GM12878 (cell line): ENCODE measurements around the gene IBA57. TPM values are rescaled to one million over a fixed set of nuclear protein-coding genes. Genes with fewer than 3 reads are reported as not detected.

Experiments
- ATAC-seq: fragments of 200-7000 bp; cut with Tn5 transposase; 3 replicates; pipeline ENCODE4 v1.9.1; 2020; ENCODE audit warnings: mild to moderate bottlenecking, moderate library complexity
- BruUV-seq: library from RNA; stranded (reverse); fragments of 400-500 nt; replicated peaks from 2 replicates; lab custom pipeline; 2021; lab: Mats Ljungman, UMichigan
- CTCF ChIA-PET: fragments of 300-600 bp; sonication (Branson Sonifier 250); formaldehyde crosslinking; extraction: SDS; loops from one replicate; lab custom pipeline; 2021; ENCODE audit warnings: inconsistent platforms; lab: Yijun Ruan, JAX
- POLR2A ChIA-PET: fragments of 350-600 bp; formaldehyde crosslinking; extraction: SDS; loops from one replicate; lab custom pipeline; 2021; ENCODE audit warnings: inconsistent platforms; lab: Charles Lee
- RAD21 ChIA-PET: fragments of 300-600 bp; sonication (Branson Sonifier 250); formaldehyde crosslinking; loops from one replicate; lab custom pipeline; 2023; ENCODE audit warnings: antibody characterized with exemption; ENCODE audit not compliant: unreplicated experiment; lab: Charles Lee
- SMC1A ChIA-PET: fragments of 300-600 bp; sonication (Branson Sonifier 250); formaldehyde crosslinking; loops from one replicate; lab custom pipeline; 2023; ENCODE audit not compliant: unreplicated experiment, uncharacterized antibody; lab: Charles Lee
- DNase-seq: peaks from one replicate; pipeline ENCODE4 v3.0.0-alpha.2; 2011; ENCODE audit warnings: low read depth, low spot score
- FAIRE-seq: peaks from 3 replicates; lab custom pipeline; 2011; peaks lifted over from hg19 to GRCh38; lab: Jason Lieb, UNC
- H2AFZ ChIP-seq: 2 replicates; pipeline ENCODE4 v1.6.0; 2011; ENCODE audit warnings: low read depth, low read length, control low read depth; ENCODE audit not compliant: control insufficient read depth
- H3K27ac ChIP-seq: 2 replicates; pipeline ENCODE4 v1.5.1; 2011; ENCODE audit warnings: control low read depth; ENCODE audit not compliant: control insufficient read depth, insufficient read depth
- H3K27me3 ChIP-seq, 2 experiments: replicated peaks in 1 of 2; 2 replicates each; pipeline versions ENCODE4 v1.6.0 to v1.6.1; 2011; ENCODE audit warnings: low read length in 1 of 2; ENCODE audit not compliant: control insufficient read depth in 2 of 2, insufficient read depth in 2 of 2
- H3K36me3 ChIP-seq, 2 experiments: 2 replicates each; pipeline ENCODE4 v1.5.1; 2011; ENCODE audit warnings: low read length in 1 of 2; ENCODE audit not compliant: control insufficient read depth in 2 of 2, insufficient read depth in 2 of 2
- H3K4me1 ChIP-seq: 2 replicates; pipeline ENCODE4 v1.6.1; 2011; ENCODE audit warnings: mild to moderate bottlenecking, low read length, moderate library complexity, mixed read lengths; ENCODE audit not compliant: control insufficient read depth, insufficient read depth
- H3K4me2 ChIP-seq: 2 replicates; pipeline ENCODE4 v1.6.0; 2011; ENCODE audit warnings: control low read depth; ENCODE audit not compliant: control insufficient read depth, insufficient read depth
- H3K4me3 ChIP-seq: fragments of 200-600 bp; sonication (generic); 2 replicates; pipeline ENCODE4 v1.5.1; 2016
- H3K79me2 ChIP-seq: 2 replicates; pipeline ENCODE4 v1.6.0; 2011; ENCODE audit warnings: low read length; ENCODE audit not compliant: control insufficient read depth, insufficient read depth
- H3K9ac ChIP-seq: 2 replicates; pipeline ENCODE4 v1.8.0; 2011; ENCODE audit warnings: low read length, control low read depth, mixed read lengths; ENCODE audit not compliant: control insufficient read depth, insufficient read depth
- H3K9me3 ChIP-seq: replicated peaks from 3 replicates; pipeline ENCODE4 v1.5.1; 2011; ENCODE audit warnings: mild to moderate bottlenecking, low read length; ENCODE audit not compliant: control insufficient read depth, insufficient read depth
- H4K20me1 ChIP-seq: 2 replicates; pipeline ENCODE4 v1.6.0; 2011; ENCODE audit not compliant: control insufficient read depth, insufficient read depth
- ASH2L ChIP-seq: fragments of 300-600, 200-600 bp; sonication (generic); IDR thresholded peaks from 2 replicates; pipeline ENCODE4 v1.6.1; 2017; ENCODE audit warnings: low read depth, mild to moderate bottlenecking, borderline replicate concordance
- BHLHE40 ChIP-seq, 2 experiments: fragments of 450-650 bp in 1 of 2; IDR thresholded peaks; 2 replicates each; pipeline ENCODE4 v1.6.1; 2011 to 2017; ENCODE audit warnings: low read depth in 2 of 2, borderline replicate concordance in 1 of 2, improper control_type of control experiment in 1 of 2, low read length in 1 of 2, mild to moderate bottlenecking in 1 of 2
- HDAC6 ChIP-seq: fragments of 200-600 bp; sonication (generic); IDR thresholded peaks from one replicate; pipeline ENCODE4 v1.8.0; 2017; ENCODE audit warnings: antibody characterized with exemption; ENCODE audit not compliant: unreplicated experiment
- KDM1A ChIP-seq: fragments of 200-600 bp; sonication (generic); IDR thresholded peaks from 2 replicates; pipeline ENCODE4 v1.6.1; 2016; ENCODE audit warnings: borderline replicate concordance
- LARP7 ChIP-seq: fragments of 450-650 bp; IDR thresholded peaks from 2 replicates; pipeline ENCODE4 v1.6.1; 2017; ENCODE audit warnings: mild to moderate bottlenecking
- NFIC ChIP-seq: IDR thresholded peaks from 2 replicates; pipeline ENCODE4 v1.6.1; 2012; ENCODE audit warnings: low read depth, mild to moderate bottlenecking, inconsistent platforms, low read length, moderate library complexity
- NR2C2 ChIP-seq: IDR thresholded peaks from 2 replicates; pipeline ENCODE4 v1.6.1; 2011; ENCODE audit warnings: borderline replicate concordance, low read depth; ENCODE audit not compliant: control insufficient read depth, insufficient read length
- RAD51 ChIP-seq: fragments of 450-650 bp; IDR thresholded peaks from 2 replicates; pipeline ENCODE4 v1.6.1; 2016; ENCODE audit warnings: moderate library complexity, mild to moderate bottlenecking, inconsistent platforms
- SMC3 ChIP-seq: IDR thresholded peaks from 2 replicates; pipeline ENCODE4 v1.6.1; 2011; ENCODE audit warnings: low read length, improper control_type of control experiment, borderline replicate concordance
- SRF ChIP-seq, 2 experiments: IDR thresholded peaks; 2 replicates each; pipeline ENCODE4 v1.6.1; 2011; ENCODE audit warnings: low read depth in 2 of 2, low read length in 2 of 2, mild to moderate bottlenecking in 1 of 2, moderate library complexity in 1 of 2
- STAT3 ChIP-seq: IDR thresholded peaks from 2 replicates; pipeline ENCODE4 v1.6.1; 2011; ENCODE audit warnings: low read depth, low read length, improper control_type of control experiment
- TBL1XR1 ChIP-seq: IDR thresholded peaks from 2 replicates; pipeline ENCODE4 v1.6.1; 2012; ENCODE audit warnings: low read depth, low read length, improper control_type of control experiment
- WGBS: methylation state at CpG from one replicate; pipeline ENCODE4 v1.1.6; 2016; ENCODE audit warnings: low lambda C conversion rate; ENCODE audit not compliant: insufficient replicate concordance, insufficient coverage; ENCODE audit errors: missing lambda C conversion rate; 5-methylcytosine and 5-hydroxymethylcytosine counted together
- in situ Hi-C: fragments of 300-500 bp; cut with MboI; formaldehyde crosslinking; loops from 9 replicates; pipeline ENCODE4 v1.14.3; 2018; ENCODE audit warnings: mixed read lengths
- intact Hi-C: fragments of 100-400 bp; cut with micrococcal nuclease; formaldehyde crosslinking; loops from one replicate; pipeline ENCODE4 v1.14.2; 2022; ENCODE audit not compliant: unreplicated experiment
- polyA plus RNA-seq, 11 experiments: library from polyadenylated mRNA; depleted of rRNA in 4 of 11; unstranded in 6 of 11; stranded (reverse) in 5 of 11; fragments of >200 nt; fragmentation: Nextera tagmentation in 4 of 11; fragmentation: Illumina TruSeq in 1 of 11; extraction: Ambion mirVana in 4 of 11; extraction: Trizol in 1 of 11; gene quantifications; 1 replicate in 1 of 11; 2 replicates in 10 of 11; pipeline versions ENCODE4 v1.2.1 to v1.2.3, GENCODE V29; 2011 to 2016; ENCODE audit warnings: inconsistent platforms in 2 of 11, missing spikeins in 2 of 11, low read depth in 1 of 11
- total RNA-seq, 4 experiments: library from RNA; depleted of rRNA in 3 of 4; stranded (reverse); fragments of >200 nt in 3 of 4; fragmentation: Illumina TruSeq in 1 of 4; extraction: Trizol in 1 of 4; gene quantifications; 2 replicates each; pipeline versions ENCODE4 v1.2.1 to v1.2.3, GENCODE V29; 2013 to 2021
- TF ChIP-seq, protein P1 (sequence below): IDR thresholded peaks from 2 replicates; pipeline ENCODE4 v1.6.1; 2011; ENCODE audit warnings: borderline replicate concordance, low read depth, mild to moderate bottlenecking, moderate library complexity, low read length; ENCODE audit not compliant: insufficient read depth, poor library complexity, severe bottlenecking
- TF ChIP-seq, protein P2 (sequence below): IDR thresholded peaks from 2 replicates; pipeline ENCODE4 v1.6.1; 2011; ENCODE audit warnings: borderline replicate concordance, low read depth, mild to moderate bottlenecking, moderate library complexity, mixed read lengths, low read length; ENCODE audit not compliant: insufficient read depth; ENCODE audit errors: extremely low read length
- TF ChIP-seq, protein P3 (sequence below): IDR thresholded peaks from 2 replicates; pipeline ENCODE4 v1.6.1; 2012; ENCODE audit warnings: low read depth, low read length, improper control_type of control experiment
- TF ChIP-seq, protein P4 (sequence below): fragments of 150-350 bp; IDR thresholded peaks from 2 replicates; pipeline ENCODE4 v1.6.1; 2016; ENCODE audit warnings: low read depth, low read length

Gene IBA57
- total and polyA plus RNA-seq, 10 of the 15 experiments (the other 5 are each of a cell fraction or from before 2014, with no cell fraction given), result 0.51 to 8.6 (median 3.7) TPM

DNA sequence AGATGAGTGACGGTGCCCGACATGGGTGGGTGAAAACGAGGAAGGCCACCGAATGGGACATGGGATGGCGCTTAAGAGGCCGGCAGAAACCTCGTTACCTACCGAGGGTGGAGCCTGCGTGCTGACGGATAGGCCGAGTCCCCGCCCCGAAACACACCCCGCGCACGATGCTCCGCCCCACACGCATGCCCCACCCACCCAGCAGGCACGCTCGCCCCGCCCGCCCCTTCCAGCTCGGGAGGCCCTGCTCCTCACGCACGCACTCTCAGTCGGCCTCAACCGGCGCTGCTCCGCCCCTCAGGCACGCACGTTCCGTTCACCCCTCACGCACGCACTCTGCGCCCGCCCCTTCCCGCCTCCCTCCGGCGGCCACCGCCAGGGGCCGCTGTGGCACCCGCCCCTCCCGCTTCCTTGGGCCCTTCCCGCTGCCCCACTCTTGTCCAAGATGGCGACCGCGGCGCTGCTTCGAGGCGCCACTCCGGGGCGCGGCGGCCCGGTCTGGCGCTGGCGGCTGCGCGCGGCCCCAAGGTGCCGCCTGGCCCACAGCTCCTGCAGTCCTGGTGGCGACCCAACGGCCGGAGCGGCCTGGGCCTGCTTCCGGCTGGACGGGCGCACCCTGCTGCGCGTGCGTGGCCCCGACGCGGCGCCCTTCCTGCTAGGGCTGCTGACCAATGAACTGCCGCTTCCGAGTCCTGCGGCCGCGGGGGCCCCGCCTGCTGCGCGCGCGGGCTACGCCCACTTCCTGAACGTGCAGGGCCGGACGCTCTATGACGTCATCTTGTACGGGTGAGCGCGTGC is at the start of gene IBA57 (continued):
- TF ChIP-seq, protein P1, sequence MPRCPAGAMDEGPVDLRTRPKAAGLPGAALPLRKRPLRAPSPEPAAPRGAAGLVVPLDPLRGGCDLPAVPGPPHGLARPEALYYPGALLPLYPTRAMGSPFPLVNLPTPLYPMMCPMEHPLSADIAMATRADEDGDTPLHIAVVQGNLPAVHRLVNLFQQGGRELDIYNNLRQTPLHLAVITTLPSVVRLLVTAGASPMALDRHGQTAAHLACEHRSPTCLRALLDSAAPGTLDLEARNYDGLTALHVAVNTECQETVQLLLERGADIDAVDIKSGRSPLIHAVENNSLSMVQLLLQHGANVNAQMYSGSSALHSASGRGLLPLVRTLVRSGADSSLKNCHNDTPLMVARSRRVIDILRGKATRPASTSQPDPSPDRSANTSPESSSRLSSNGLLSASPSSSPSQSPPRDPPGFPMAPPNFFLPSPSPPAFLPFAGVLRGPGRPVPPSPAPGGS, result peak; percentile 30
- TF ChIP-seq BHLHE40 (IDR thresholded peaks at IDR 0.05; ENCODE audit: borderline replicate concordance in 1 of 2, low read depth in 2 of 2, low read length in 1 of 2) (peak; percentile 96 to 98), STAT3 (no peak)
- TF ChIP-seq, protein P2, sequence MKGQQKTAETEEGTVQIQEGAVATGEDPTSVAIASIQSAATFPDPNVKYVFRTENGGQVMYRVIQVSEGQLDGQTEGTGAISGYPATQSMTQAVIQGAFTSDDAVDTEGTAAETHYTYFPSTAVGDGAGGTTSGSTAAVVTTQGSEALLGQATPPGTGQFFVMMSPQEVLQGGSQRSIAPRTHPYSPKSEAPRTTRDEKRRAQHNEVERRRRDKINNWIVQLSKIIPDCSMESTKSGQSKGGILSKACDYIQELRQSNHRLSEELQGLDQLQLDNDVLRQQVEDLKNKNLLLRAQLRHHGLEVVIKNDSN, result peak; percentile 2

DNA sequence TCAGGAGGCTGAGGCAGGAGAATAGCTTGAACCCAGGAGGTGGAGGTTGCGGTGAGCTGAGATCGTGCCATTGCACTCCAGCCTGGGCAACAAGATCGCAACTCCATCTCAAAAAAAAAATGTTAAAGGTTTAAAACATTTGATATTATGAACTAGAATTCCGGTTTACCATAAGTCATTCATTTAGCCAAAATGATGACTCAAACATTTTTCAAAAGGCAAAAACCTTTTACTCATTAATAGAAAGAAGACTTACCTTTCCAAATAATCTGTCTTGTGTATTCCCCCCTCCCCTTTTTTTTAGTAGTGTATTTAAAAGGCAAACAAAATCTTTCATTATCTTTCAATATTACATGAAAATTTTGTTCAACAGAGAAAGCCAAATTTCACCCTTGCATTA is 48.3 kb upstream of the IBA57 start:
- ChIA-PET CTCF (no interaction called here), SMC1A (no interaction called here), POLR2A (no interaction called here), RAD21 (no interaction called here)
- no peak for FAIRE-seq
- Histone ChIP-seq H3K36me3 (no peaks in the 10 kb centered on the region), H3K9ac (no peak overlapping the region), H3K4me1 (no peaks in the 10 kb centered on the region; the same call in 1 of the 2 replicates), H3K9me3 (no peaks in the 10 kb centered on the region; the same call in 2 of the 3 replicates), H3K27ac (no peak overlapping the region), H3K27me3 (no peaks in the 10 kb centered on the region), H3K4me2 (no peak overlapping the region), H3K4me3 (no peak overlapping the region), H4K20me1 (no peaks in the 10 kb centered on the region), H2AFZ (no peak overlapping the region), H3K79me2 (no peaks in the 10 kb centered on the region)
- ATAC-seq, result no peak
- WGBS, result 86% methylated on average over 4 of the region's 4 CpGs
- in situ Hi-C loops (no loop called here), intact Hi-C loops (no loop called here)
- no TSS peak for BruUV-seq
- DNase-seq, result no peak
- no peak for TF ChIP-seq NFIC
- no peak for TF ChIP-seq RAD51
- TF ChIP-seq SRF (IDR thresholded peaks at IDR 0.05; ENCODE audit: low read depth in 2 of 2, low read length in 2 of 2), result no peak
- TF ChIP-seq TBL1XR1, result no peak
- no peak for TF ChIP-seq KDM1A
- TF ChIP-seq, protein P3, sequence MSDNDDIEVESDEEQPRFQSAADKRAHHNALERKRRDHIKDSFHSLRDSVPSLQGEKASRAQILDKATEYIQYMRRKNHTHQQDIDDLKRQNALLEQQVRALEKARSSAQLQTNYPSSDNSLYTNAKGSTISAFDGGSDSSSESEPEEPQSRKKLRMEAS, result no peak
- no peak for TF ChIP-seq LARP7
- TF ChIP-seq NR2C2, result no peak
- TF ChIP-seq, protein P4, sequence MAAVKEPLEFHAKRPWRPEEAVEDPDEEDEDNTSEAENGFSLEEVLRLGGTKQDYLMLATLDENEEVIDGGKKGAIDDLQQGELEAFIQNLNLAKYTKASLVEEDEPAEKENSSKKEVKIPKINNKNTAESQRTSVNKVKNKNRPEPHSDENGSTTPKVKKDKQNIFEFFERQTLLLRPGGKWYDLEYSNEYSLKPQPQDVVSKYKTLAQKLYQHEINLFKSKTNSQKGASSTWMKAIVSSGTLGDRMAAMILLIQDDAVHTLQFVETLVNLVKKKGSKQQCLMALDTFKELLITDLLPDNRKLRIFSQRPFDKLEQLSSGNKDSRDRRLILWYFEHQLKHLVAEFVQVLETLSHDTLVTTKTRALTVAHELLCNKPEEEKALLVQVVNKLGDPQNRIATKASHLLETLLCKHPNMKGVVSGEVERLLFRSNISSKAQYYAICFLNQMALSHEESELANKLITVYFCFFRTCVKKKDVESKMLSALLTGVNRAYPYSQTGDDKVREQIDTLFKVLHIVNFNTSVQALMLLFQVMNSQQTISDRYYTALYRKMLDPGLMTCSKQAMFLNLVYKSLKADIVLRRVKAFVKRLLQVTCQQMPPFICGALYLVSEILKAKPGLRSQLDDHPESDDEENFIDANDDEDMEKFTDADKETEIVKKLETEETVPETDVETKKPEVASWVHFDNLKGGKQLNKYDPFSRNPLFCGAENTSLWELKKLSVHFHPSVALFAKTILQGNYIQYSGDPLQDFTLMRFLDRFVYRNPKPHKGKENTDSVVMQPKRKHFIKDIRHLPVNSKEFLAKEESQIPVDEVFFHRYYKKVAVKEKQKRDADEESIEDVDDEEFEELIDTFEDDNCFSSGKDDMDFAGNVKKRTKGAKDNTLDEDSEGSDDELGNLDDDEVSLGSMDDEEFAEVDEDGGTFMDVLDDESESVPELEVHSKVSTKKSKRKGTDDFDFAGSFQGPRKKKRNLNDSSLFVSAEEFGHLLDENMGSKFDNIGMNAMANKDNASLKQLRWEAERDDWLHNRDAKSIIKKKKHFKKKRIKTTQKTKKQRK, result no peak
- TF ChIP-seq SMC3, result no peak
- no peak for TF ChIP-seq HDAC6
- TF ChIP-seq ASH2L, result no peak
